Left hindlimb (tissue), 1 donor: Measurements from ENCODE around the gene FAM110A.
"Not testable (repeated sequence)": the region's sequence is repeated elsewhere in the genome, so short reads cannot be mapped to it uniquely, and the experiment has no call there.

Source experiments
- DNase-seq: peaks from one replicate; pipeline ENCODE4 v3.0.0-alpha.2; 2018

Gene FAM110A

DNA sequence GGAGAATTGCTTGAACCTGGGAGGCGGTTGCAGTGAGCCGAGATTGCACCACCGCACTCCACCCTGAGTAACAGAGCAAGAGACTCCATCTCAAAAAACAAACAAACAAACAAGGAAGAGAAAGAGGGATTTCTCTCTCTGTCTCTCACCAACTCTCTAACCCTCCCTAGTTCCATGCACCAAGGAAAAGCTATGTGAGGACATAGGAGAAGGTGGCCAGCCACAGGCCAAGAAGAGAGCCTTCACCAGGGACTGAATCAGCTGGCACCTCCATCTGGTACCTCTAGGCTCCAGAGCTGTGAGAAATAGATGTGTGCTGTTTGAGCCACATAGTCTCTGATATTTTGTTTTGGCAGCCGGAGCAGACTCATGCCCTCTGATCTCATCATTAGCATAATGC, 9.0 kb upstream of the FAM110A start:
- DNase-seq: no peak

DNA sequence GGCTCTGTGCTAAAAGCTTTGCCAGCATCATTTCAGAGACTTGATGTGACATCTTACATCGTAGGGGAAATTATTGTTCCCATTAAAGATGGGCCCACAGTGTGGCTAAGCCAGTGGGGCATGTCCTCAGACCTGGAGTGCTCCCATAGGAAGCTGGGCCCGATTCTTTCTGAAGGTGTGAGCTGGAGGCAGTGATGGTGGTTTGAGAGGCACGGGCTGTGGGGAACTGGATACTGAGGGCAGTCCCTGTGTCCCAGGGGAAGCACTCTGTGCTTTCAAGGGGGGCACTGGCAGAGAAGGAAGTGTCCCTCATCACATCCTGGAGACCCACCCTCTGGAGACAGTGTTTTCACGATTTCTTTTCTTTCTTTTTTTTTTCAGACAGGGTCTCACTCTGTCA, 8.6 kb upstream of the FAM110A start:
- DNase-seq: no peak

DNA sequence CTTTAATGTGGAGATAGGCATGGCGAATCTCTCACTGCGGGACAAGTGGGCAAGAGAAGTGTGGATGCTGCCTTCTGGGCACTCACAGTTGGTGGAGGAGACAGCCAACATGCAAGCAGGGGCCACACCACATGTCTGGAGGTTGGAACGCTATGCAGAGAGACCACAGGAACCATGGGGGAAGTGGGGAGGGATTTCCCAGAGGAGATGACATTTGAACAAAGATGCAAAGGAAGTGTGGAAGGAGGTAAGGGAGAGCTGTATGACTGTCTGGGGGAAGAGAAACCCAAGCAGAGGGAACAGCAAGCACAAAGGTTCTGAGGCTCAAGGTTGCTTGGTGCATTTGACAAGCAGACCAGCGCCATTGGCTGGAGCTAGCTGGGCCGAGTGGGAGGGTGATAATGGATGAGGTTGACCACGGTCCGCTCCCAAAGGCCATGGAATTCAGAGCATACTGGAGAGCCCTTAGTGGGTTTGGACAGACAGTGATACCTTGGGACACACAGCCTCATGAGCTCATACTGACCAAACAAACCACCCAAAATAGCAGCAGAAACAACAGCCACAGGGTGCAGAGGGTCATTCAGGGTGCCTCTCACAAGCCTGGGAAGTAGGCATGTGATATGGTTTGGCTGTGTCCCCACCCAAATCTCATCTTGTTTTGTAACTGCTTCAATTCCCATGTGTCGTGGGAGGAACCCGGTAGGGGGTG, 7.6 kb upstream of the FAM110A start:
- no peak for DNase-seq

DNA sequence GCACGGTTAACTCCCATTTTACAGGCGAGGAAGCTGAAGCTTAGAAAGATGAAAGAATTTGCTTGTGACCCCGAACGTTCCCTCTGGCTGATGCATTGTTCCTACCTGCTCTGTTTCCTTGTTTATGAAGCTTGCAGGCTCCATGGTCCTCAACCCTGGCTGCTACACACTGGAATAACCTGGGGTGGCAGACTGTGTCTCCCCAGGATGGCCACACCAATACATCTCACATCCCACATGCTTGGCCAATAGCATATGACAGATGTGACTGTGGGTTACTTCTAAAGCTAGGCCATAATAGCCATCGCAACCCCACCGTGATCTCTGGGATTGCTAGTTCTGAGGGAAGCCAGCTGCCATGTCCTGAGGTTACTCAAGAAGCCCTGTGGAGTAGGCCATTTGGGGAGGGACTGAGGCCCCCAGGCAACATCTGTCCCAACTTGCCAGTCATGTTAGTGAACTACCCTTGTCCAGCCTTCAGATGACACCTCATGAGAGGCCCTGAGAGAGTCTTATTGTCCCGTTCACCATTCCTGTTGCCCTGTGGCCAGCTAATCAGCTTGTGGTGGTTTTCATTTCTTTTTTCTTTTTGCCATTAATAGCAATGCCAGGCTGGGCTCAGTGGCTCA, 6.7 kb upstream of the FAM110A start:
- DNase-seq: no peak

DNA sequence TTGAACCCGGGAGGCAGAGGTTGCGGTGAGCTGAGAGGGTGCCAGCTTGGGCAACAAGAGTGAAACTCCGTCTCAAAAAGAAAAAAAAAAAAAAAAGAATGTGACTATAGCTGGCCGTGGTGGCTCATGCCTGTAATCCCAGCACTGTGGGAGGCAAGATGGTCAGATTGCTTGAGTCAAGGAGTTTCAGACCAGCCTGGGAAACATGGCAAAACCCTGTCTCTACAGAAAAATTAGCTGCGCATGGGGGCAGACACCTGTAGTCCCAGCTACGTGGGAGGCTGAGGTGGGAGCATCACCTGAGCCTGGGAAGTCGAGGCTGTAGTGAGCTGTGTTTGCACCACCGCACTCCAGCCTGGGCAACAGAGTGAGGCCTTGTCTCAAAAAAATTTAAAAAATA, 5.5 kb upstream of the FAM110A start:
- not testable (repeated sequence) for DNase-seq

DNA sequence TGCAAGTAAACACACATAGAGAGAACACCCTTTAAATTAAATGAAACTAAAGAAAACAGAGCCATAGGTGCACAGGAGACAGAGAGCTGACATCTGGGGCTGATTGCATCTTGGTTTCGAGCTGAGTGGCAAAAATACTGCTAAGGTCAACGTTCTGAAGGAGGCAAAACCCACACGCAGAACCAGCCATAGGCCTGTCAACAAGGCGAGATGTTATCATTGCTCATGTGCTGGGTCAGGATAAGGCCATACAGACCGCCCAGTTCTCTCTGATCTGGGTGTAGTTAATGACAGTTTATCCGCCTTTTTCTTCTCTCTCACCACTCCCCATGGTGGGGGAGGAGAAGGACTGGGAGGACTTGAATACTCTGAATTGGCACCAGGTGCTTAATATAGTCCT, 4.5 kb upstream of the FAM110A start:
- DNase-seq: no peak

DNA sequence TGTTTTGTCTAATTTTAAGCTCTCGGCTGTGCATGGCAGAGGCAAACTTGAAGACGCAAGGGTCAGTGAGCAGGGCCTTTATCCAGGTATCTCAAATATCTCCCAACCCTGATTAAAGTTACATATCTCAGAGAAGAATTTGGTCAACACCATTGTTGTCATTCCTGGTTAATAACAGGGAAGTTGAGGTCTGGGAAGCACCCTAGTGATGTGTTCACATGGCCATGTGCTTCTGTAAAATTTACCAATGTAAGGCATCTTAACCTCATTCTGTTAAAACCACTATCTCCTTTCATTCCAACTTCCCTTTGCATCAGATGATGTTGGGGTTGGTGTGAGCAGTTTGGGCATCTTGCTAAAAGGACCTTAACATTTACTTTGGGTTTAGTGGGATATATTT, 4.0 kb upstream of the FAM110A start:
- no peak for DNase-seq

DNA sequence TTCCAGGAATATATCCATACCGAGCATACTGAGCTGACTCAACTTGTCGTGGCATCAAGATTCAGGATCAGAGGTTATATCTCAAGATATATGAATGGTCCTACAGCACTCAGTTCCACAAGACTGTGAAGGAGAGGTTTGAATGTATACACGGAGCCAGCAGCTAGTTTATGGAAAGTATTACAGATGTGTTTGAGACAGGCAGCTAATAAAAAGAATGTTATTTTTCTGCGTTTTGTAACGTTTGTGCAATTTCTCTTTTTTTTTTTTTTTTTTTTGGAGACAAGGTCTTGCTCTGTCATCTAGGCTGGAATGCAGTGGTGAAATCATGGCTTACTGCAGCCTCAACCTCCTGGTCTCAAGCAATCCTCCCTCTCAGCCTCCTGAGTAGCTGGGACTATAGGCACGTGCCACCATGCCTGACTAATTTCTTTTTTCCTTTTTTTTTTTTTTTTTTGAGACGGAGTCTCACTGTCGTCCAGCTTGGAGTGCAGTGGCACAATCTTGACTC, 3.4 kb upstream of the FAM110A start:
- DNase-seq: no peak

DNA sequence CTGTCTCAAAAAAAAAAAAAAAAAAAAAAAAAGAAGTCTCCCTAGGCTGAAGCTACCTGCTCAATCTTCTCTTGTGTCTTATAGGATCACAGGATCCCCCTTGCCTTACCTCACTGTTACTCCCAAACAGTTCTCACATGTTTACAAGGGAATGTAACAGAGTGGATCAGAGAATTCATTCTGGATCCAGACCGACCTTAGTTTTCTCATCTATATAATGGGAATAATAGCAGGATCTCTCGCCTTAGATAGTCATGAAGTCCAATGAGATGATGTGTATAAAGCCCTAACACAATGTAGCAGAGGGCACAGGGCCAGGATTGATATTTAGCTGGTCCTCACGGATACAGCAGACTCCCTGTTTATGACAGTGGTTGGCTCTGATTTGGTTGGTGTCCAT, 2.3 kb upstream of the FAM110A start:
- no peak for DNase-seq

DNA sequence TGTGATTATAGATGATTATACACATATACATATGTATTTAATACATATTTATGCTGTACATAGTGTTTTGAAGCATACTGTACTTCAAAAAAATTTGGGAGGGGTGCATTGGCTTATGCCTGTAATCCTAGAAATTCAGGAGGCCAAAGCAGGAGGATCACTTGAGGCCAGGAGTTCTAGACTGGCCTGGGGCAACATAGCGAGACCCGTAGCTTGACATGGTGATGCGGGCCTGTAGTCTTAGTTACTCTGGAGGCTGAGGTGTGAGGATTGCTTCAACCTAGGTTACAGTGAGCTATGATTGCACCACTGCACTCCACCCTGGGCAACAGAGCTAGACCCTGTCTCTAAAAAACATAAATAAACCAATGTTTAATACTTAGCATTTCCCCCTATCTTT, 1.6 kb upstream of the FAM110A start:
- no peak for DNase-seq

DNA sequence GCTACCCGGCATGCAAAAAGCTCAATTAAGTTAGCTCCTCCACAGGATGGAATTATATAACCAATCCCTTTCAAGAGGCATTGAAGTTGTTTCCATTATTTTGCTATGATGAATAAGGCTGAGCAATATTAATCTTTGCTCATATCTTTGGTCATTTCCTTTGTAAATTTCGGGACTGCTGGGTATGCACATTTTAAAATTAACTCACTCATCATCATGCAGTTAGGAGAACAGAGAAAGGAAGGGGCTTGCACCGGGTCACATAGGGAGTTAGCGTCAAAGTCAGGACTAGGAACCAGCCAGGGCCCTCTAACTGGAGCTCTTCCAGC, 430 bp upstream of the FAM110A start:
- DNase-seq: no peak

DNA sequence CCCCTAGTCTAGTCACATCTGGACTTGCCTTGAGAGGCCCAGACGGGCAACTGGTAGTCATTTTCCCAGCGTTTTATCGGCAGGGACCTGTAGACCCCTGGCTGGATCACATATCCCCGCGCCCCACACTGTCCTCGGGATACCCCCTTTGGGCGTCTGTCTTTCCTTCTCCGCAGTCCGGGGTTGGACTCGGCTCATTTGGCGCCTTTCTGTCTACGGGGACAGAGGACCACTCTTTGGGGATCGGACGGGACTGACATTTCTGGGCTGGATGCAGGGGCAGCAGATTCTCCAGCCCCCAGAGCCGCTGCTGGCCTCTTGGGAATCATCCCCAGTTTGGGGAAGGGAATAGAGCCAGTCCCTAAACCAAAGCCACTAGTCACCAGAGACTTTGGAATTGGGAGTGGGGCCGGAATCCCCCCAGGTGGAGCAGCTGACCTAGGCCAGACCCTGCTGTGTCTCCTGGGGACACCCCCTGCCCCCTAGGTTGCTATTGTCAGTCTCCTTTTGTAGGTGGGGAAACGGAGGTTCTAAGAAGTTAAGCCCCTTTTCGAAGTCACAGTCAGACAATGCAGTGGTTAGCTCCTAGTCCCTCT, 734 bp downstream of the FAM110A start:
- no peak for DNase-seq

DNA sequence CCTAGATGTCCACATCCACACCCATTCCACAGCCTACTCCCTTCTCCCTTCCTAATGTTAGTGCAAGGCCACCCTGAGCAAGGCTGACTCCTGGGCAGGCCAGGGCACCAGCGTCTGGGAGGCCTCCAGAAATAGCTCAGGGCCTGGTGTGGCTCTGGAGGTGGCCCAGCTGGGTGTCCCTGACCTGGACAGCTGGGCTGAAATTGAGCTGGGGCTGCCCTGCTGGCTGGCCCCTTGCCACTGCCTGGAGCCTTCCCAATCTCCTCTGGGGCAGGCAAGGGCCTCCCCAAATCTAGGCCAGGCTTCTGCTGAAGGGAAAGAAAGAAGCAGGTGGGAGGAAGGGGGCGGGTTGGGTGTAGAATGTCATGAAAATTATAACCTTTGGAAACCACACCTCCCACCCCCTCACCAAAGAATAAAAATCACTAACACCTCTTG, 2.1 kb downstream of the FAM110A start:
- DNase-seq: no peak

DNA sequence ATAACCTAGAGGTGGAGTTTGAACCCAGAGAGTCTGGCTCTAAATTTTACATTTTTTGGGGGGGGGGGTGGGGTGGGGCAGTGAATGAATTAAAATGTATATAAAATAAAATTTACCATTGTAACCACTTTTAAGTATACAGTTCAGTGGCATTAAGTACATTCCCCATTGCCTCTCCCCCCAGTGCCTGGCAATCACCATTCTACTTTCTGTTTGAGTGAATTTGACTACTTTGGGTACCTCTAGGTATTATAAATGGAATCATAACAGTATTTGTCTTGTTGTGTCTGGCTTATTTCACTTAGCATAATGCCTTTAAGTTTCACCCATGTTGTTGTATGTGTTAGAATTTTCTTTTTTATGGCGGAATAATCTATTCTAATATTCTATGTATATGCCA, 2.7 kb downstream of the FAM110A start:
- DNase-seq: no peak

DNA sequence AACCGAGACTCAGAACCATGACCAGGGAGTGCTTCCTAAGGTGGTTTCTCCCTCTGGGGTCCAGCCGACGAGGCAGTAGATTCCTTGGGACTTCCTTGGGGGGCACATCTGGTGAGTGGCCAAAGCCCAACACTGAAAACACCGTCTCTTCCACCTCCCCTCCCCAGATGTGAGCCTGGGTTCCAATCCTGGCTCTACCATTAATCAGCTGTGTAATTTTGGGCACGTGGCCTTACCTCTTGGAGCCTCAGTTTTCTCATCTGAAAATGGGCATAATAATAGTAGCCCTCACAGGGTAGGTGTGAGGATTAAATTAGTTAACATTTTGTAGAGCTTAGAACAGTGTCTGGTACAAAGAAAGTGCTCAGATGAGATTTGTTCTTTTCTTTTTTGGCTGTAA, 5.5 kb downstream of the FAM110A start:
- no peak for DNase-seq

DNA sequence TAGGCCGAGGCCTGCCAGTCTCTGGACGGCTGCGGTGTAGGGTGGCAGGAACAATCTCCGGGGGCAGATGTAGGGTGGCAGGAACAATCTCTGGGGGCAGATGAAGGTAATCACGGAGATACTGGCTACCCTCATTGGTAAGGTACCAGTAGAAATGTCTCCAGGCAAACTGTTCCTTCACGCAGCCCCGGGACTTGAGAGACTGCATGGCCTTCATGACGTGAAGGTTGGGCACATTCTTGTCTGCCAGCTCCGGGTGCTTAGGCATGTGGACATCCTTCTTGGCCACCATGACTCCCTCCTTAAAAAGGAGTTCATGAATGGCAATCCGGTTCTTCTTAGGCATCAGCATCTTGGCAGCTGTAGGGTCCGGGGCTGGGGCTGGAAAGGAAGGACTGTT, 6.1 kb downstream of the FAM110A start:
- DNase-seq: no peak

DNA sequence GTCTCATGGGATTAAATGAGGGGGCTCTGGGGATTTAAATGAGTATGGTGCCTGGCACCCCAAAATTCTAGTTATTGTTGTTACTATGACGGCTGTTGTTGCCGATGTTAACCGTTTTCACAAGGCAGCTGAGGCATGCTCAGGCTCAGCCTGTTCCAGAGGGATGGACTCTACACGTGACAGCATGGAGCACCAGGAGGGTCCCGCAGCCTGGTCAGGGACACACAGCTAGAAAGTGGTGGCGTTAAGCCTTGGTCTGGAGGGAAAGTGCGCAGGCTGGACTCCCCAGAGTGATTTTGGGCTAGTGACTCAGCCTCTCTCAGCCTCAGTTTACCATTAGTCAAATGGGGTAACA, 7.0 kb downstream of the FAM110A start:
- no peak for DNase-seq

DNA sequence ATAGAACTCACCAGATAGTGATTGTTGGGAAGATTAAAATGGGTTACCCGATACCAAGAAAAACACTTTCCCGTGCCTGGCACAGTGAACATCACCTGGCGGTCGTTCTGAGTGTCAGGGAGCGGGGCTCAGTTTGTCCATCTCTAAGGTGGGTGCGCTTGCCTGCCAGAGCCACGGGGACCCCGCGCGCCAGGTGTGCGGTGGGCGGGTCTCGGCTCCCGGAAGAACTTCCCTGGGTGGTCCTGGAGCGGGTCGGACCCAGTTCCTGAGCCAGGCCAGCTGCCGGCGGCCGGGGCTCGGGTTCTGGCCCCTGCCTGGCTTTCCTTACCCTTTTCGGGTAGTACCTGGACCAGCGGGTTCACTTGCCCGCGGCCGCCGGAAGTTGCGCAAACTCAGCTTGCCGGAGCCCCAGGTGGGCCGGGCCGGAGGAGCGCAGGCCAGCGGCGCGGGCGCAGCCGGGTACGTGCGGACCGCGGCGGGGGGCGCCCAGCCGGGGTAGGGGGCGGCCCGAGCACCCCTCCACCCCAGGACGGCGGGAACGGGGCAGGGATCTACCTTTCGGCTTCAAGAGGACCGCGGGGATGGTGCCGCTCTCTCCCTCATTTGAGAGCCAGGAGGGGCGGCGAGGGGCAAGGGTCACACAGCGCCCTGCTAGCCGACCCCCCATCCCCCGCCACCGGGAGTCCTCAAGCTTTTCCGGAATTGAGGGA, 7.5 kb downstream of the FAM110A start:
- no peak for DNase-seq

DNA sequence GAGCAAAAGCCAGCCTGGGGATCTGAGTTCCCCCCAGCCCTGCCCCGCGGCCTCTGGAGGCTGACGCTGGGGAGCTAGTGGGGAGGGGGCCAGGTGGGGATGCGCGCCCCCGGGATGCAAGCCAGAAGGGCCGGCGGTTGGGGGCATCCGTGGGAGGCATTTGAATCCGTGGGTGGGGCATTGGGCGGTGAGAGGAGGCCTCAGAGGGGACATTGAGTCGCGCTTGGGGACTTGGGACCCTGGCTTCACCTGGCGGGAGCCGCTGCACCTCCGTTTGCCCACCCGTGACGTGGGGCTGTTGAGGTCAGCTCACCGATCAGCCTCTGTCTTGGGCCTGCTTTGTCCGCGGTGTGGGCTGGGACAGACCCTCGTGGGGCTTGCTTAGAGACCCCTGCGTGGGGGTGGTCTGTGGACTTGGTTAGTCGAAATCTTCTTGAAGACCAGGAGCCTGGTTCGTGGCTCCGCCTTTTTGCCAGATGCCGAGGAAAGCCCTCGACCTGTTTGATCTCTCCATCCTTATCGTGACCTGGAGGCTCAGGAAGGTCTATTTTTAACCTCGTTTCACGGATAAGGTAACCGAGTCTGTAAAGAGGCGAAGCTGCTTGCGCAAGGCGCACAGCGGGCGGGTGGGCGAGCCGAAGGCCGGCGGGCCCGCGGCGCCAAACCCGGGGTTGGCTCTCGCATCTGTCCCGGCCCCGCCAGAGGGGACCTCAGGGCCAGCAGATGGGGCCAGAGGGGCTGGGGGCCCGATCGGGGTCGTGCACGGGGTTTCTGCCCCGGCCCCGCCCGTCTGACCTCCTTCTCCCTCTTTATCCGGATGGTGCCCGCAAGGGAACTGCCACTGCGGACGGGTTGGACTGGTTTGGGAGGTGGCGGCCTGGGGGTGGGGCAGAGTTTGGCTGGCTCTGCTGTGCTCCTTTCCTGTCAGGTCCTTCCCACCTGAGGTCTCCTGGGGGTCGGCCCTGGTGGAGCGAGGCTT, 8.3 kb downstream of the FAM110A start:
- DNase-seq: no peak

DNA sequence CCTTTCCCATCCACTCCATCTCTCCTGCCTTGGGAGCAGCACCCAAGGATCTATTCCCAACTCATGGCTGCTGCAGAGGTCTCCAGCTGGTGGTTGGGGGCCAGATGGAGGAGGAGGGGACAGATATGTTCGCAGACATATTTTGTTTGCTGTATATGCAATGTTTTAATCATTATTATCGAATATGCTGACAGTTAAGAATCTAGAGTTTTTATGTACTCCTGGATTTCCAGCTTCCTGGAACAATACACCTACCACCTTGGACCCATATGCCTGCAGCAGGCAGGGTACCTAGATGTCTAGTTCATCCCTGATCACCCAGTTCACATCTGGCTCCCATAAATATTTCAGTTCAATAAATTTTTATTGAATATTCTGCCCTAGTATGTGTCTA, 9.0 kb downstream of the FAM110A start:
- no peak for DNase-seq

DNA sequence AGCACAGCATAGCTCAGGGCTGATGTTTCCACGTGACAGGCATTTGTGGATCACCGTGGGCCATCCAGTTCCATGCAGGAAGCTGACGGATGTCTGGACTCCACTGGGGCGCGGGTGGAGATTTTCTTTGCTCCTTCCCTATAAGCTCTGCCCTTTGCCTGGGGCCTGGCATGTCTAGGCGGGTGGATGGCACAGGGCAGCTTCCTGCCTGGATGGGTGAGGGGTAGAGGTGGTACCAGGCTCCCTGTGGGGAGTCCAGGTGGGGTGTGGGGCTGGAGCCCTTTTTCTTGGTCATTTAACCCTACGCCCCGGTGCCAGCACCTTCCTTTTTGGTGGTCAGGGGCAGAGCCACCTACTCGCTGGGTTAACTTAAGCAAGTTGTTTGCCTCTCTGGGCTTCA, 10.4 kb downstream of the FAM110A start:
- no peak for DNase-seq

DNA sequence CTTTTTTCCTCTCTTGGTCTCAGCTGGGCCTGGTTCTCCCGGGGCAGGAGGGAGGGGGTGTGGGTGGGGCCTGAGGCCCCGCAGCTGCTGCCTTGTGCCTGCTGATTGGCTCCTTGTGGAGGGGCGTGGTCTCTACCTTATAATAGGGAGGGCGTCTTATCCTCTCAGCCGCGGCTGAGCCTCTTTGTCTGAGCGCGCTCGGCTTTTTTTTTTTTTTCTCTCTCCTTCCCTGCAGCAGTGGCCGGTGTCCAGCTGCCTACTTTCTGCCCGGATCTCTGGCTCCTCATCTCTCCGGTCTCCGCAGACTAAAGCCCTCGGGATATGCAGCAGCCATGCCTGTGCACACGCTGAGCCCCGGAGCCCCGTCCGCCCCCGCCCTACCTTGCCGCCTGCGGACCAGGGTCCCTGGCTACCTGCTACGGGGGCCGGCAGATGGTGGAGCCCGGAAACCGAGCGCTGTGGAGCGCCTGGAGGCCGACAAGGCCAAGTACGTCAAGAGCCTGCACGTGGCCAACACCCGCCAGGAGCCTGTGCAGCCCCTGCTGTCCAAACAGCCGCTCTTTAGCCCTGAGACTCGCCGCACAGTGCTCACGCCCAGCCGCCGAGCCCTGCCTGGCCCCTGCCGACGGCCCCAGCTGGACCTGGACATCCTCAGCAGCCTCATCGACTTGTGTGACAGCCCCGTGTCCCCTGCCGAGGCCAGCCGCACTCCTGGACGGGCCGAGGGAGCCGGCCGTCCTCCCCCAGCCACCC, 11.1 kb downstream of the FAM110A start:
- DNase-seq: peak; percentile 81
